ENCODE data around the gene RIC8B. TPM values are rescaled to one million over a fixed set of nuclear protein-coding genes. Genes with fewer than 3 reads are reported as not detected.

RIC8B gene
- polyA plus RNA-seq, 2 of the 4 experiments (the other 2 are of a cell fraction) = 10.5 to 25.5 TPM

DNA sequence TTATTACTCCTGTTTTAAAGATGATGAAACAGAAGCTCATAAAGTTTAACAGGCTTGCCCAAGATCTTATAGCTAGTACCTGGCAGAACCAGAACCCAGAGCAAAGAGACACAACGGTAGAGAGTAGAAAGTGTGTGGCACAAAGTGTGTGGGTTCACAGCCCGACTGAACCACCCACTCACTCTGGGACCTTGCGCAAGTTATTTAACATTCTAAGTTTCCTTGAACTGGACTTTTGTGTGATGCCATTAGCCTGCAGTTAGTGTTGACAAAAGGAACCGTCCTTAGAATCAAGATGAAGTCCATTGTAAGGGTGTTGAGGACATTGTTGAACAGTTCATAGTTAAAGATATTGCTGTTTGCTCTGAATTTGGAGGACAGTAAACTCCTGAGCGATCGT lies 29.9 kb upstream of the RIC8B start (continued):
- TF ChIP-seq, protein P1, sequence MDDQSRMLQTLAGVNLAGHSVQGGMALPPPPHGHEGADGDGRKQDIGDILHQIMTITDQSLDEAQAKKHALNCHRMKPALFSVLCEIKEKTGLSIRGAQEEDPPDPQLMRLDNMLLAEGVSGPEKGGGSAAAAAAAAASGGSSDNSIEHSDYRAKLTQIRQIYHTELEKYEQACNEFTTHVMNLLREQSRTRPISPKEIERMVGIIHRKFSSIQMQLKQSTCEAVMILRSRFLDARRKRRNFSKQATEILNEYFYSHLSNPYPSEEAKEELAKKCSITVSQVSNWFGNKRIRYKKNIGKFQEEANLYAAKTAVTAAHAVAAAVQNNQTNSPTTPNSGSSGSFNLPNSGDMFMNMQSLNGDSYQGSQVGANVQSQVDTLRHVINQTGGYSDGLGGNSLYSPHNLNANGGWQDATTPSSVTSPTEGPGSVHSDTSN (IDR thresholded peaks at IDR 0.05) = no peak
- TF ChIP-seq ESRRA (IDR thresholded peaks at IDR 0.05; ENCODE audit: borderline replicate concordance, low read length) = no peak
- TF ChIP-seq, protein P2, sequence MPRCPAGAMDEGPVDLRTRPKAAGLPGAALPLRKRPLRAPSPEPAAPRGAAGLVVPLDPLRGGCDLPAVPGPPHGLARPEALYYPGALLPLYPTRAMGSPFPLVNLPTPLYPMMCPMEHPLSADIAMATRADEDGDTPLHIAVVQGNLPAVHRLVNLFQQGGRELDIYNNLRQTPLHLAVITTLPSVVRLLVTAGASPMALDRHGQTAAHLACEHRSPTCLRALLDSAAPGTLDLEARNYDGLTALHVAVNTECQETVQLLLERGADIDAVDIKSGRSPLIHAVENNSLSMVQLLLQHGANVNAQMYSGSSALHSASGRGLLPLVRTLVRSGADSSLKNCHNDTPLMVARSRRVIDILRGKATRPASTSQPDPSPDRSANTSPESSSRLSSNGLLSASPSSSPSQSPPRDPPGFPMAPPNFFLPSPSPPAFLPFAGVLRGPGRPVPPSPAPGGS (IDR thresholded peaks at IDR 0.05) = no peak
- no peak for TF ChIP-seq NR3C1 (IDR thresholded peaks at IDR 0.05)

DNA sequence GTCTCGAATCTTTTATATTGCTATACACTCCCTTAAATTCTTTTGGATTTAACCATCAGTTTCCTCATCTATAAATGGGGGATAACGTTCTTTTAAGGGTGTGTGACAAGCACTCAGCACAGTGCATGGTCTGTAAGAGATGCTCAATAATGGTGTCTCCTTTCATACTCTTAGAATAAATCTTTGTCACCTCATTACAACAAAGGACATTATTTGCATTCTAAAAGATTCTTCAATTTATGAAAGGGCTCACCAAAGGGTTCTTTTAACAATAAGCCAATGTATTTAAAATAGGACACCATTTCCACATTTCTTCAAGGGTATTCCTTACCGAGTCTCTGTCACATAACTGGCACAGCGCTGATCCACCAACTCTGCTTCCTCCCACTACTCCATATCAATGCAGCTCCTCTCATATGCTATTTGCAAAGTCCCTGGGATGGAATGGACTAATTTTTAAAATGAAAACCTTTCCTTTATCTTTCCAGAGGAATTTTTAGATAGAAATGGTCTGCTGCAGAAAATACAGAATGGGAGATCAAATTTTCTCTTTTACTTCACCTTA lies 29.2 kb upstream of the RIC8B start:
- POLR2A ChIA-PET = no interaction called here

More for the DNA sequence above, 29.2 kb upstream of the RIC8B start:
- peaks cover 2% of the 10 kb centered on the region; the same call in 2 of the 3 replicates for H3K4me1 ChIP-seq
- CTCF ChIA-PET = interaction anchor here (1.2 kb wide), 1 partner anchor 14 kb away, joined by 4 read pairs; no protein-coding TSS in a partner anchor
- H3K9me3 ChIP-seq = no peaks in the 10 kb centered on the region
- no peak for FAIRE-seq
- DNase-seq (ENCODE audit: low read depth in 1 of 2, low spot score in 1 of 2) = no peak
- 51% methylated on average over 4 of the region's 4 CpGs for WGBS (ENCODE audit: missing lambda C conversion rate)
- no peak for ATAC-seq
- H3K4me3 ChIP-seq = no peak overlapping the region
- no peak overlapping the region for H3K27ac ChIP-seq
- no peak for TF ChIP-seq HOXA7 (CRISPR knock-in tag; IDR thresholded peaks at IDR 0.05)
- no peak for TF ChIP-seq ZFP36 (IDR thresholded peaks at IDR 0.05; ENCODE audit: borderline replicate concordance, partially characterized antibody)
- TF ChIP-seq SMC3 (IDR thresholded peaks at IDR 0.05) = no peak
- TF ChIP-seq, protein P3, sequence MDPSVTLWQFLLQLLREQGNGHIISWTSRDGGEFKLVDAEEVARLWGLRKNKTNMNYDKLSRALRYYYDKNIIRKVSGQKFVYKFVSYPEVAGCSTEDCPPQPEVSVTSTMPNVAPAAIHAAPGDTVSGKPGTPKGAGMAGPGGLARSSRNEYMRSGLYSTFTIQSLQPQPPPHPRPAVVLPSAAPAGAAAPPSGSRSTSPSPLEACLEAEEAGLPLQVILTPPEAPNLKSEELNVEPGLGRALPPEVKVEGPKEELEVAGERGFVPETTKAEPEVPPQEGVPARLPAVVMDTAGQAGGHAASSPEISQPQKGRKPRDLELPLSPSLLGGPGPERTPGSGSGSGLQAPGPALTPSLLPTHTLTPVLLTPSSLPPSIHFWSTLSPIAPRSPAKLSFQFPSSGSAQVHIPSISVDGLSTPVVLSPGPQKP (IDR thresholded peaks at IDR 0.05; ENCODE audit: low read depth, low read length) = no peak
- no peak for TF ChIP-seq TFCP2L1 (CRISPR knock-in tag; IDR thresholded peaks at IDR 0.05)
- no peak for TF ChIP-seq REST (IDR thresholded peaks at IDR 0.05)
- no peak for TF ChIP-seq POLR2A (IDR thresholded peaks at IDR 0.05; ENCODE audit: low read length)
- TF ChIP-seq FOSL2 (IDR thresholded peaks at IDR 0.05) = no peak
- TF ChIP-seq FOSL2 (CRISPR knock-in tag; IDR thresholded peaks at IDR 0.05) = no peak
- no peak for TF ChIP-seq EHMT2 (IDR thresholded peaks at IDR 0.05; ENCODE audit: low read depth)
- TF ChIP-seq RARB (CRISPR knock-in tag; IDR thresholded peaks at IDR 0.05) = no peak
- TF ChIP-seq HDAC2 (IDR thresholded peaks at IDR 0.05) = no peak
- no peak for TF ChIP-seq FOXS1 (CRISPR knock-in tag; IDR thresholded peaks at IDR 0.05)
- no peak for TF ChIP-seq FOSB (CRISPR knock-in tag; IDR thresholded peaks at IDR 0.05)
- no peak for TF ChIP-seq GATA3 (IDR thresholded peaks at IDR 0.05; ENCODE audit: borderline replicate concordance)
- no peak for TF ChIP-seq KDM5A (IDR thresholded peaks at IDR 0.05)
- TF ChIP-seq CHD2 (IDR thresholded peaks at IDR 0.05; ENCODE audit: low read length, partially characterized antibody) = no peak
- TF ChIP-seq CHD4 (IDR thresholded peaks at IDR 0.05; ENCODE audit: borderline replicate concordance) = no peak
- no peak overlapping the region for H3K4me2 ChIP-seq
